ENCODE results near the gene NFAT5.
"Not testable (repeated sequence)": the region's sequence is repeated elsewhere in the genome, so short reads cannot be mapped to it uniquely, and the experiment has no call there.

The NFAT5 gene

DNA sequence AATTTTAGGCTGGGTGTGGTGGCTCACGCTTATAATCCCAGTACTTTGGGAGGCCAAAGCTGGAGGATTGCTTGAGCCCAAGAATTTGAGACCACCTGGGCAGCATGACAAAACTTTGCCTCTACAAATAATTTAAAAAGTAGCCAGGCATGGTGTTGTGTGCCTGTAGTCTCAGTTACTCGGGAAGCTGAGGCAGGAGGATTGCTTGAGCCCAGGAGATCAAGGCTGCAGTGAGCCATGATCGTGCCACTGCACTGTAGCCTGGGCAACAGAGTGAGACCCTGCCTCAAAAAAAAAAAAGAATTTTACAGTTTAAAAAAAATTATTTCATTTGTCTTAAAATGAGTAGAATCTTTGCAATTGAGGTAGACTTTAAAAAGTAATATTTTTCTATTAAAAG lies 78.2 kb downstream of the NFAT5 start:
- not testable (repeated sequence) for DNase-seq

DNA sequence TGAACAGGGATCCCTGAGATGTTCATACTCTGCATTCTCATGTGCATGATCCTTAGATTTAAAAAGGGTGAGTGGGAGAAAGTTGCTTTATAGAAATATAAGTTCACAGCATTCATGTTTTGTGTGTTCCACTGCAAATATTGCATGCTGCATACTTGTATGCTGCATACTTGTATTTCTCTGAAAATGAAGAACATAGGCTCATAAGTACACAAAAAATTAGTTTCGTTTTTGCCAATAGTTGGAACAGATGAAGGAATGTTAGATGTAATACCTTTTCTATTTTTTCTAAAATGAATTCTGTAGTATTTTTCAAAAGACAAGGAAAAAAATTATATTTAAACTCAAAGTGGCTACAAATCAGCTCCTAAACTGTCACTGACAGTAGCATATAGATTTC lies 79.0 kb downstream of the NFAT5 start:
- DNase-seq = no peak

DNA sequence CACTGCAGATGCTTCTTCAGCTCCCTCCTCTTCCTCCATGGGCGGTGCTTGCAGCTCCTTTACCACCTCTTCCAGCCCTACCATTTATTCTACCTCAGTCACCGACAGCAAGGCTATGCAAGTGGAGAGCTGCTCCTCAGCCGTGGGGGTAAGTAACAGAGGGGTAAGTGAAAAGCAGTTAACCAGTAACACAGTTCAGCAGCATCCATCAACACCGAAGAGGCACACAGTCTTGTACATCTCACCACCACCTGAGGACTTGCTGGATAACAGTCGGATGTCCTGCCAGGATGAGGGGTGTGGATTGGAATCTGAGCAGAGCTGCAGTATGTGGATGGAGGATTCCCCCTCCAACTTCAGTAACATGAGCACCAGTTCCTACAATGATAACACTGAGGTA lies 81.3 kb downstream of the NFAT5 start:
- no peak for DNase-seq

DNA sequence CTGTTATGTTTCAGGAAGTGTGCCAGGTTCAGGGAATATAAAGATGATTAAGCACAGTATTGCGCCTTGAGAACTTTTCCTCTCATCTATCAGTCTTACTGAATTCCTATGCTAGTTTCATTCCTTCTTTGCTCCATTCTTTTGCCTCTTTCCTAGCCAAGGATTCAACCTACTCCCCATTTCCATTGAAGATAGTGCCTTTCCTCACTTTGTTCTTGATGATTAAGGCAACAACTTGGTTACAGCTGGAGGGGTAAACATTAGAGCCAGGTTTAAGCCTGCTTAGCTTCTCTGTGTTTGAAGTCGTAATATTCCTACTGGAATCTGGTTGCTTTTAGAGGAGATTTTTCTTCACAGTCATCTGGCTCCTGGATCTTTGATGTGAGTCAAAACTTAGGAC lies 85.5 kb downstream of the NFAT5 start:
- no peak for DNase-seq

DNA sequence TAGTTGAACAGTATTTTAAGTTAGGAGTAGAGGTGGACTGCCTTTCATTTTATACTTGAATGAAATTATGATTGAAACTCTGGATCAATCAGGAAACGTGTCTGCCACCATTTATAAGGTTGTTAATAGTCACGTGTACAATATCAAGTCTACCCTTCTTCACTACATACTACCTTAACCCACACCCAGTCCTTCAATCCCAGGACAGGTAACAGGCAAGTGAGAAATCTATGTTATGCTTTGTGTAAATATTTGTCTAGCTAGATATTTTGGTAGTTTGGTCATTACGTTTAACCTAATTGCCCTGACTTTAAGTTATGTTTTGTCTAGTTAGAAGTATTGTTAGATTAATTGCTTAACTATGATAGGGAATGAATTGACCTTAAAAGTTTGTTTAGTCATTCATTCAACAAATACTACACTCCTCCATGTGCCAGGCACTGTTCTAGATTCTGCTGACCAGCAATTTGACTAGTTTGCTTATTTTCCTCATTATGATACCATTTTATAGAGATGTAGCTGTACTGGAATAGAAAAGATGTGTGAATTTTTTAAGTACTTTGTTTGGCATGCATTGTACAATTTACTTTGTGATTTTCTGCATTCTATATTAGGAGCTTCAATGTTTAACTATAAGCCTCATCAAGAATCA lies 88.6 kb downstream of the NFAT5 start:
- no peak for DNase-seq

DNA sequence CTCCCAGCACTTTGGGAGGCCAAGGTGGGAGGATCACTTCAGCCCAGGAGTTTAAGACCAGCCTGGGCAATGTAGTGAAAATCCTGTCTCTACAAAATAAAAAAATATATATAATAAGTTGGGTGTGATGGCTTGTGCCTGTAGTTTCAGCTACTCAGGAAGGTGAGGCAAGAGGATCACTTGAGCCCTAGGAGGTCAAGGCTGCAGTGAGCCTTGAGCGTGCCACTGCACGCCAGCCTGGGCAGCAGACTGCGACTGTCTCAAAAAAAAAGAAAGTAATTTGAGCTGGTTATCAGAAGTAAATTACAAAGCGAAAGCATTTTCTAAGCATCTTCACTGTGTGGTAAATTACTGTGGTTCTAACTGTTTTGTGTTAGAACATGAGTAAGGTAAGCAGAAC lies 94.4 kb downstream of the NFAT5 start:
- DNase-seq = no peak

DNA sequence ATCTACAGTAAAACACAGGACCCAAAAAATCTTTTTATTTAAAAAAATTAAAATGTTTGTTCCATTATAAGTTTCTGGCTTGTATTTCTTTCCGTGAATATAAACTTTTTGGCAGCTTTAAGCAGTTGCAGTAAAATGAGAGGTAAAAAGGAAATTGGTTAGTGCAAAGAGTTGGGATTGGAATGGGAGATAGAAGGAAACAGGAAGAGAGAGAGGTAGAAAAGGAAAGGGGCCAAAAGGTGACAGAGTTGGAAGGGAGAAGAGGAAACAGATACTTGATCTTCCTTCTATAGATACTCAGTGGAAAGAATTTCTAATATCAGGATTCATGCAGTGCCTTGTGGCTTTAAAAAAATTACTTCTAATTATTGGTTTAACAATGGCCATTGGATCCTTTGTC lies 97.1 kb downstream of the NFAT5 start:
- no peak for DNase-seq

DNA sequence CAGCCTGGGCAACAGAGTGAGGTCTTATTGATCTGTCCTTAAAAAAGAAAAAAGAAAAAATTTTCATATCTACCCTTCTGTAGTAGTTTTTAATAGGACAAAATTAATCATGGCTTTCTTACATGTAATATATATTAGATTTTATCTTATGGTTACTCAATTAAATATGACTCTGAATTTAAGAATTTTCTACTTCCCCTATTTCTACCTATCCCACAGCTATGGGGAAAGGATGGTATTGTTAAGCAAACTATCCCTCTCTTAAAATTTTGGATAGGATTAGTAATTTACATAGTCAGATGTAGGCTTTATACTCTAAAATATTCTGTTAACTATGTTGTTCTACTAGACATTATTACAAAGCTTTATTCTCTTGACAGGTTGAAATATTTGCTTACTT lies 98.1 kb downstream of the NFAT5 start:
- no peak for DNase-seq

DNA sequence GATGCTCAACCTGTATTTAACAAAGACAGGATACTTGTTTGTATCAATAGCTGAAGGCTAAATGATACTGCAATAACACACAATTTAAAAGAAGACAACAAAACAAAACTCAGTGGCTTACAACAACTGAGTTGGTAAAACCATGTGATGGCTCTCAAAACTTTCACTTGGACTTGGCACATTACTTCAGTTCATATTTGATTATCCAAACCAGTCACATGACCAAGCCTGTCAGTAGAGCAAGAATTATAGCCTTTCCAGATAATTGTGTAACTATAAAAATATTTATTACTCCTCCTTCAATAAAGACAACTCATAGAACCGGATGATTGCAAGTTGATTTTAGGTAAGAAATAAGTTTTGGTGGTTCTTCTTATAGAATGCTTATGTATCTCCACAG lies 103.8 kb downstream of the NFAT5 start:
- no peak for DNase-seq

DNA sequence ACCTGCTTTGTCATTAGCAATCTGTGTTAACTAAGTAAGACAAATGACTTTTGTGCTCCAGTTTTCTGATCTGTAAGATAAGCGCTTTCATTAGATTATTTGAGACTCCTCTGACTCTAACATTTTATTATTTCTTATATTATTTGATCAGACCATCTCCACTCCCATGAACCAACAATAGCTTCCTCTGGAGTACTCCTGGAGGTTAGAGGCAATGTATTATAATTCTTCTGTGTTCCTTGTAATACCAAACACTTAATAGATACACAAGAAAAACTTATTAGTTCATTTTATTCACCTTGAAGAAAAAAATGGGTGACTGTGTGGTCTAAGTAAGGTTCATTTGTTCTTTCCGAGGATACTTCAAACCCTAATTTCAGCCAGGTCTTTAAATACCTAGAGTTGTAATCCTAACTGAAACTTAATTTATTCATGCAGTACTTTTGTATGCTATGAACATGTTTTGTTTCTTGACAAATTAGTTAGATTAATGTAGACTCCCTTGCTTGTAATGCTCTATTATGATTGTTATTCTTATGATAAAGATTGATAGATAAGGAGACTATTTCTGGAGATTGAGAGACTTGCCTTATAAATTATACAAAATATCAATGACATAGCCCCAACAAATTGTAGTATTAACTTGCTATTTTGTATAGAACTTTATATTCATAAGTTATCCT lies 106.7 kb downstream of the NFAT5 start:
- DNase-seq = no peak

DNA sequence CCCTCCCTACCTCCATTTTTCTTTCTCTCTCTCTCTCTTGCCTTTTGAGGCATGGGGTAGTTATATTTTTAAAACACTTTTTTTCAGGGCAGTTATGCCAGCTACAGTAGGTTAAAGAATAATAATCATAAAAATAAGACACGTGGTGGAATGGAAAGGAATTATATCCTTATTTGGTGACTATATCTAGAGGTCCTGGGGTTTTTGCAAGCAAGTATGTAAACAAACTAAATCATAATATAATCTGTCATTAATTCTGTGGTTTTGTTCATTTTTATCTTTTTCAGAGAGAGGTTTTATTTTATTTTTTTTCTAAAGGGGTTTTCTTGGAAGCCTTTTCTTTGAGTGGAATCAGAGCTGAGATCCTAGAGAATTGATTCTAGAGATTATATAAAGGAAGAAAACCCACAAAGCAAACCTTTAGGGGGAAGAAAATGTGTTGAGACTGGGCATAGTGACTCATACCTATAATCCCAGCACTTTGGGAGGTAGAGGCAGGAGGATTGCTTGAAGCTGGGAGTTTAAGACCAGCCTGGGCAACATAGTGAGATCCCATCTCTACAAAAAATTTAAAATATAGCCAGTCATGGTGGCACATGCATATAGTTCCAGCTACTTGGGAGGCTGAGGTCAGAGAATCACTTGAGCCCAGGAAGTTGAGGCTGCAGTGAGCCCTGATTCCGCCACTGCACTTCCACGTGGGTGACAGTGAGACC lies 107.4 kb downstream of the NFAT5 start:
- no peak for DNase-seq

DNA sequence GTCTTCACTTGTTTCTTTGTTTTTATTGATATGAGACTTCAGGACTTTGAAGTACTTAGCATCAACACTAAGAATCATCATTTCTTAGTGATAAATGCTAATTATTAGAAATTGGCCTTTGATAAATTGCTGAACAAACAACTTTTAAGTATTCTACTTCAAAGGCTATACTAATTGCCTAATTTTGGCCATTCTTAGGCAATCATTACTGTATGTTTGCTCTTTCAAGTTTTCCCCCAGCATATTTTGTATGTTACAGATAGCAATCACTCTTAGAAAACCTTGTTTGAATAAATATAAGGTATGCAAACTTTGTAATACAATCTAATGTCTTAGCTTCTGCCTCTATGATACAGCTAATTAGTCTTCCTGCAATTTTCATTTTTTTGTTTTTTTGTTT lies 114.6 kb downstream of the NFAT5 start:
- no peak for DNase-seq

DNA sequence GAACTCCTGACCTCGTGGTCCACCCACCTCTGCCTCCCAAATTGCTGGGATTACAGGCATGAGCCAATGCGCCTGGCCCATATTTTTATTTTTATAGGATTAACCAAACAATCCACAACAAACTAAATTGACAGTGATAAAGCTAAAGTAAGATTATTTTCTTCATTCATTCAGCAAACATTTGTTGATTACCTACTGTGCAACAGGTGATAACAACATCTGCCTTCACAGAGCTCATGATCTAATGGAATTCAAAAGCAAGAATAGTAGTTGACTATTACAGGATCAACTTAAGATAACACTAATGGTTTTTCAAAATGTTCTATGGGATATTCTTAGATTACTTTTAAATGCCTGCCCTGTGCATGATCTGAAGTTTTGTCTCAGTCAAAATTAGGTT lies 122.8 kb downstream of the NFAT5 start:
- no peak for DNase-seq

DNA sequence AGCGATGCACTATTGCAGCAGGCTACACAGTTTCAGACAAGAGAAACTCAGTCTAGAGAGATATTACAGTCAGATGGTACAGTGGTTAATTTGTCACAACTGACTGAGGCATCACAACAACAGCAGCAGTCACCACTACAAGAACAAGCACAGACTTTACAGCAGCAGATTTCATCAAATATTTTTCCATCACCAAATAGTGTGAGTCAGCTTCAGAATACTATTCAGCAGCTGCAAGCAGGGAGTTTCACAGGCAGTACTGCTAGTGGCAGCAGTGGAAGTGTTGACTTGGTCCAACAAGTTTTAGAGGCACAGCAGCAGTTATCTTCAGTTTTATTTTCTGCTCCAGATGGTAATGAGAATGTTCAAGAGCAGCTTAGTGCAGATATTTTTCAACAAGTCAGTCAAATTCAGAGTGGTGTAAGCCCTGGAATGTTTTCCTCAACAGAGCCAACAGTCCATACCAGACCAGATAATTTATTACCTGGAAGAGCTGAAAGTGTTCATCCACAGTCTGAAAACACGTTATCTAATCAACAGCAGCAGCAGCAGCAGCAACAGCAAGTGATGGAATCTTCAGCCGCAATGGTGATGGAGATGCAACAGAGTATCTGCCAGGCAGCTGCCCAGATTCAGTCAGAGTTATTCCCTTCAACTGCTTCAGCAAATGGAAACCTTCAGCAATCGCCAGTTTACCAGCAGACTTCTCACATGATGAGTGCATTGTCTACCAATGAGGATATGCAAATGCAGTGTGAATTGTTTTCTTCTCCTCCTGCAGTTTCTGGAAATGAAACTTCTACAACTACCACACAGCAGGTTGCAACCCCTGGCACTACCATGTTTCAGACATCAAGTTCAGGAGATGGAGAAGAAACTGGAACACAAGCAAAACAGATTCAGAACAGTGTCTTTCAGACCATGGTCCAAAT lies 126.5 kb downstream of the NFAT5 start:
- DNase-seq = no peak

DNA sequence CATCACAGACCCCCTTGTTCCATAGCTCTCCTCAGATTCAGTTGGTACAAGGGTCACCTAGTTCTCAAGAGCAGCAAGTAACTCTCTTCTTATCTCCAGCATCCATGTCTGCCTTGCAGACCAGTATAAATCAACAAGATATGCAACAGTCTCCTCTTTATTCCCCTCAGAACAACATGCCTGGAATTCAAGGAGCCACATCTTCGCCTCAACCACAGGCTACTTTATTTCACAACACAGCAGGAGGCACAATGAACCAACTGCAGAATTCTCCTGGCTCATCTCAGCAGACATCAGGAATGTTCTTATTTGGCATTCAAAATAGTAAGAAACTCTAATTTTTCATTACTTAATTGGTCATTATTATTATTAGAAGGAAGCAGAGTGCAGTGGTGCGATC lies 128.2 kb downstream of the NFAT5 start:
- DNase-seq = no peak

DNA sequence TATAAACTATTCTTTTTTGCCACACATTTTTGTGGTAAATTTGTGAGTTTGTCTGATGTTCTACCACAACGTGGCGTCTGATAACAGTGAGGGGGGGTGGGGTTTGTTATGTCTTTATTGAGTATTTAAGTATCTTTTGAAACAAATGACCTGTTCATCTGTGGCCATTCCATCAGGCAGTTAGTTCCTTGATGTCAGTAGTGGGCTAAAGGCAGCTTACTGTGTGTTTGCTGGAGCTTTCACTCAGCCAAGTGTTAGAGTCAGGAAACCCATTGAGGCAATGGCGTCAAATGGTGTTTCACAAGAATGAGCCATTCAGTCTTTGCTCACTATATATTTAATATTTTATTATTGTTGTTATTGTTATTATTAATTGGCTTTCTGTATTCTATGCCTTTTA lies 132.6 kb downstream of the NFAT5 start:
- no peak for DNase-seq

DNA sequence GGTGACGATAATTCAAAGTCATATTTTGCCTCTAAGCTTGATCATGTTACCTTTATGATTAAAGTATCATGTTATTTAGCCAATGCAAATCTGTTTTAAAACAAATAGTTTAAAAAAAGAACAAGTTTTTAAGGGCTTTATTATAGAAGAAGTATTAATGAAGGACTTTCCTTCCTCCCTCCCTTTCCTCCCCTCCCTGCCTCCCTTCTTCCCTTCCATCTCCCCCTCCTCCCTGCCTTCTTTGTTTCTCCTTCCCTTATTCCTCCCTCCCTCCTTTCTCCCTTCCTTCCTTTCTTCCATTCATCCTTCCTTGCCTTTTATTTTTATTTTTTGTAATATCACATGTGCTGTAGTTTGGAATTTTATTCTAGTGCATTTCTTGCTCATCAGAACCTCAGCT lies 134.1 kb downstream of the NFAT5 start:
- DNase-seq = no peak

DNA sequence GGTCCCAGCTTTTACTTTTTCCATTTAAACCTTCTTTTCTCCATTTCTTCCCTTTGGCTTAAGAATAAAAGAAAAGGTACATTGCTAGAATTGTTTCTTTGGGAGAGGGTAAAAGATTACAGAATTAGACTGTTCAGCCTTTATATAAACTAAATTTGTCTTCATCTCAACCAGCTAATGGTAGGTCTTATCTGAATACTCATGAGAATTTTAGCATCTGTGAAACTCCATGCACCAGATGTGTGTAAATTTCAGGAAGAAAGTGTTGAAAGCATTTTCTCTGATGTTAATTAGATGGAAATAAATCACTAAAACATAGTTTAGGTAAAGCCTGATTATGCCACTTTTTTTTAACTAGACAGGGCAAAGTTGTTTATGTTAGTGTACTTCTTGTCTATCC lies 135.7 kb downstream of the NFAT5 start:
- DNase-seq = no peak

DNA sequence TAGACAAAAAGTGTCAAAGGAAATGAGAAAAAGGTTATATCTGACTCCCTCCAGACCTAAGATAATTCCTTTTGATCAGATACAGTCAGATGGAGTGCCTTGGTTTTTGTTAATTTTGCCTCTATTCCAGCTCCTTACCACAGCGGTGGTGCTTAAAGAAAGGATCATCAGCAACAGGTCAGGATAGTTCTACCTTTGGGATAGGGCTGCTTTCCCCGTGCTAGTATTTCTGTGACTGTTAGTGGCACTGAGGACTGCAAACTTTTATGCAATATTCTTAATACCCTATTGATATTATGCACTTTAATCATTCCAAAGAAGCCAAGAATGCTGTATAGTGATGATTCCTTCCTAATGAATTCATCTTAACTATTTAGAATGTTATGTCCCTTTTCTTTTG lies 136.1 kb downstream of the NFAT5 start:
- no peak for DNase-seq

DNA sequence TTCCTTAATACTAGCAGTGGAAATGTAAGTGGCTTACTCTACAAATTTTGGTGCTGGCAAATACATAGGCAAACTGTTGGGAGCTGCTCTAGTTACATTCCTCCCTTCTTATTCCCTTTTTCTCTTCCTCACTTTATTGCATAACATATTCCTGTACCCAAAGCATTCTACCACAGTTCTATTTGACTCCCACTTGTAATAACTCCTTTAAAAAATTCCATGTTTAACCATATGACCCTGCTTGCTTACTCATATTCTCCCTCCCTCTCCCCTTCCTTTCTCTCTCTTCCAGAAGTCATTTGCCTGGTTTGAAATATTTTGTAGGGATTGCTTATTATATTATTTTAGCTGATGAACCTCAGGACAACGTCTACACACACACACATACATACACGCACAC lies 137.9 kb downstream of the NFAT5 start:
- DNase-seq = no peak

DNA sequence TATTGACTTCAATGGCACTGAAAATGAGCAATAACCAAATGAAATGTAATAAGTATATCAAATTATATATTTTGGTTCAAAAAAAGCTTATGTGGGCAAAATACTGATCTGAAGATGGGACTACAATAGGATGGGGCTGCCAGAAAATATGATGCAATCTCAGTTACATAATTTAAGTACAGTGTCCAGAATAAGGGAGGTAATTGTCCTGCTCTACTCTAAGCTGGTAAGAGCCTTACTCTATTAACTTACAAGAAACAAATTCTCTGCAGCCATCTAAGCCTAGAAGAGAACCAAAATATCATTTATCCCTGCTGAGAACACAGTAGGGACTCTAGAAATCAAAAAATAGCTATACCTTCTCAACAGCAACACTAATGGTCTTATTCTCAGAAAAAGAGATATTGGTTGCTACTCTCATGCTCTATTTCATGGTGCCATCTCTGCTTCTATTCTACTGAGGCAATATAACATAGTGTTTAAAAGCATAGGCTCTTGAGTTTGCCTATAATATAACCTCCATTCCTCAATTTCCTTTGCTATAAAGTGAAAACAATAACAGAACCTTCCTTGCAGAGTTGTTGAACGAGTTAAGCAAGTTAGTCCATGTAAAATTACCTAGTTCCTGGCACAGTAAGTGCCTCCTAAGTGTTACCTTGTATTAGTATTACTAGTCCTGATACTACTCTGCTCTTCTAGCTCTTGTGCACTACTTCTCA lies 140.6 kb downstream of the NFAT5 start:
- no peak for DNase-seq

DNA sequence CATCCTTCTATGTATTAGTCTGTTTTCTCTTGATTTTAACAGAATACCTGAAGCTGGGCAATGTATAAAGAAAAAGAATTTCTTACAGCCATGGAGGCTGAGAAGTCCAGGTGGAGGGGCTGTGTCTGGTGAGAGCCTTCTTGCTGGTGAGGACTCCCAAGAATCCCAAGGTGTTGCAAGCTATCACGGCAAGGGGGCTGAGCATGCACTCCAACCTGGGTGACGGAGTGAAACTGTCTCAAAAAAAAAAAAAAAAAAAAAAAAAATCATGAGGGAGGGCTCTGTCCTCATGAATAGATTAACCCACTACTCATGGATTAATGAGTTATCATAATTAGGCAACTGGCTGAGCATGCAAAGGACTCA lies 141.2 kb downstream of the NFAT5 start:
- DNase-seq = no peak

All from CD4-positive, alpha-beta T cell treated with Interleukin-15 for 1 hour (primary cell).